ENCODE results near the gene GPX8.

GPX8 gene

GRCh38 chr5:55146080-55146479, 13.9 kb upstream of the GPX8 start:
- Histone ChIP-seq H3K4me3 (replicated peaks; ENCODE audit: low read depth, low read length) (no peak overlapping the region), H3K36me3 (ENCODE audit: control insufficient read depth, insufficient read depth, low read length) (no peaks in the 10 kb centered on the region), H3K27me3 (replicated peaks; ENCODE audit: control insufficient read depth, insufficient read depth, low read length) (no peaks in the 10 kb centered on the region)
- no peak for DNase-seq (ENCODE audit: extremely low read depth, insufficient read length)
- TF ChIP-seq CTCF (IDR thresholded peaks at IDR 0.05; ENCODE audit: insufficient read depth, low read length, poor library complexity, severe bottlenecking), result no peak

DNA sequence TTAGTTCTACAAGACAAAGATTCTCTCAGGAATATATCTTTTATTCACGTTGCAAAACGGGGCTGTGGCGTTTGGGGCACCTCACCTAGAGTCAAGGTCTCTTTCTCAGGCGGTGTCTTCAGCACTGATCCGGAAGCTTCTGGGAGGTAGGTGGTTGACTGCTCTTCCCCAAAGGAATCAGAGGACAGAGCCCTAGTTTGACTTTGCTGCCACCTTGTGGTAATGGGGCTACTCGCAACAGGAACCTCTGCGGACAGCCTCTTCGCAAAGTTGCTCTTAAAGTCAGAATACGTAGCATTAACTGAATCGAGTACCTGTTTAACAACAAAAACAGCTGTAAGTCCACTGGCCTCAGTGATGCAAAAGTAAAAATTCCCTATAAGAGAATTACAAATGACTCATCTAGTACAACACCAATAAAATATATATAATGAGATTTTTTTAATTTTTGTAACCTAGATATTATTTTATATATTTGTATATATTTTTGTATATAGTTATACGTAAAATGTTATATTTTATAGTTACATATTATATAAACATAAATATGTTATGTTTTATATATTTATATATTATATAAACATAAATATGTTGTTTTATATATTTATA, 13.3 kb upstream of the GPX8 start:
- H3K4me3 ChIP-seq (replicated peaks; ENCODE audit: low read depth, low read length), result no peak overlapping the region
- DNase-seq (ENCODE audit: extremely low read depth, insufficient read length), result peak; percentile 30

GRCh38 chr5:55149308-55149795, 10.6 kb upstream of the GPX8 start:
- no peaks in the 10 kb centered on the region for H3K27me3 ChIP-seq (replicated peaks; ENCODE audit: control insufficient read depth, insufficient read depth, low read length)
- H3K36me3 ChIP-seq (ENCODE audit: control insufficient read depth, insufficient read depth, low read length), result no peaks in the 10 kb centered on the region
- DNase-seq (ENCODE audit: extremely low read depth, insufficient read length), result no peak

More for the DNA sequence above, 13.3 kb upstream of the GPX8 start:
- TF ChIP-seq CTCF (IDR thresholded peaks at IDR 0.05; ENCODE audit: insufficient read depth, low read length, poor library complexity, severe bottlenecking), result peak; percentile 90
- Histone ChIP-seq H3K36me3 (ENCODE audit: control insufficient read depth, insufficient read depth, low read length) (no peaks in the 10 kb centered on the region), H3K27me3 (replicated peaks; ENCODE audit: control insufficient read depth, insufficient read depth, low read length) (no peaks in the 10 kb centered on the region)

DNA sequence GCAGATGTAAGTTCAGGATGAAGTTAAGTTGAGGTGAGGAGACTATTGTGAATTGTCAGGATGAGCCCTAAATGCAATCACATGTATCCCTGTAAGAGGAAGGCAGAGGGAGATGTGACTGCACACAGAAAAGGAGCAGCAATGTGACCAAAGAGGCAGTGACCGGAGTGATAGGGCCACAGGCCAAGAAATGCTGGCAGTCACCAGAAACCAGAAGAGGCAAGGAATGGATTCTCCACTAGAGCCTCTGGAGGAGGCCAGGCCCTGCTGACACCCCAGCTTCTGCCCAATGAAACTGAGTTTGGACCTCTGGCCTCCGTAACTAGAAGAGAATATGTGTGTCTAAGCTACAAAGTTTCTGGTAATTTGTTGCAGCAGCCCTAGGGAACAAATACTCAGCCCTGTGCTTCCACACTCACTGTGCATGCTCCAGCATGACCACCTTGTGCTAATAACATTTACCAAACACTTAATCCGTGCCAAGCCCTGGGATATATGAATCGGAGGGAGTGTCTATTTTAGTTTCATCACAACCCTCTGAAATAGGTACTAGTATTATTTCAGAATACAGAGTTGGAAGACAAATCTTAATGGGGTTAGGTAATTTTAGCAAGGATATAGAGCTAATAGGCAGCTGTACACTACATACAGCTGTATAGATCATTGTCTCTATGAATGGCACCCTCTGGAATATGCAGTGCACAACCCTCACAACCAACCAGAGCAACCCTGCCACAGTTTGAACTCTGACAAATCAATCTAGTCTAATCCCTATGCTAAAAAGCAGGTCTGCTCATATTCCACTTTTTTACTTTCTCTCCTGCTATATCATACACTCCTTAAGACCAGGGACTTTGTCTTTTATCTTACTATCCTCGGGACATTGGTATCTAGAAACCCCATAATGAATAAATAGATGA, 7.8 kb upstream of the GPX8 start:
- no peaks in the 10 kb centered on the region for H3K36me3 ChIP-seq (ENCODE audit: control insufficient read depth, insufficient read depth, low read length)
- no peak overlapping the region for H3K4me3 ChIP-seq (replicated peaks; ENCODE audit: low read depth, low read length)
- no peaks in the 10 kb centered on the region for H3K27me3 ChIP-seq (replicated peaks; ENCODE audit: control insufficient read depth, insufficient read depth, low read length)
- no peak for DNase-seq (ENCODE audit: extremely low read depth, insufficient read length)
- no peak for TF ChIP-seq CTCF (IDR thresholded peaks at IDR 0.05; ENCODE audit: insufficient read depth, low read length, poor library complexity, severe bottlenecking)

More at GRCh38 chr5:55149308-55149795, 10.6 kb upstream of the GPX8 start:
- no peak overlapping the region for H3K4me3 ChIP-seq (replicated peaks; ENCODE audit: low read depth, low read length)
- TF ChIP-seq CTCF (IDR thresholded peaks at IDR 0.05; ENCODE audit: insufficient read depth, low read length, poor library complexity, severe bottlenecking), result no peak

DNA sequence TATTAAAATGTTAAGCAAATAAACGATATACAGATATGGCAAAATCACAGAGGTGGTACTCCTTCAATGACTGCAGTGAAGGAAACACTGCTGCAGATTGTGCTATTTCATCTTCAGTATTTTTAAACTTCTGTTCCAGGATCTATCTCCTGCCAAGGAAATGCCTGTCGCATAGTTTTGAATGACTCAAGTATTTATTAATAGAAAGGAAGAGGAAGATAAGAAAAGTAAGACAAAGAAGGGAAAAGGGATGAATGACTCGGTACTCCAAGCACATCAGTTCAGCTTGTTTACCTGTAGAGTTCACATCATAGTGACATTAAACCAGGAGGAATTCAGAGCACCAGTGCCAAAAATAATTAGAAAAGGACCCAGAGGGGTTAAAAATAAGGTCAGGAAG, 5.1 kb upstream of the GPX8 start:
- Histone ChIP-seq H3K27me3 (replicated peaks; ENCODE audit: control insufficient read depth, insufficient read depth, low read length) (no peaks in the 10 kb centered on the region; the same call in 1 of the 2 replicates), H3K4me3 (replicated peaks; ENCODE audit: low read depth, low read length) (no peak overlapping the region), H3K36me3 (ENCODE audit: control insufficient read depth, insufficient read depth, low read length) (no peaks in the 10 kb centered on the region)
- TF ChIP-seq CTCF (IDR thresholded peaks at IDR 0.05; ENCODE audit: insufficient read depth, low read length, poor library complexity, severe bottlenecking), result no peak
- DNase-seq (ENCODE audit: extremely low read depth, insufficient read length), result no peak
